IMR-90 (cell line): ENCODE results near the gene COL23A1.

Experiments
- CHD1 ChIP-seq: IDR thresholded peaks from 2 replicates; pipeline ENCODE4 v1.6.1; 2012; ENCODE audit warnings: low read depth, low read length, improper control_type of control experiment
- RAD21 ChIP-seq: IDR thresholded peaks from 2 replicates; pipeline ENCODE4 v1.6.1; 2012; ENCODE audit warnings: low read length, improper control_type of control experiment
- RCOR1 ChIP-seq: IDR thresholded peaks from 2 replicates; pipeline ENCODE4 v1.6.1; 2012; ENCODE audit warnings: mild to moderate bottlenecking, low read length, improper control_type of control experiment; ENCODE audit not compliant: insufficient replicate concordance
- TF ChIP-seq, protein P1 (sequence below): conservative IDR thresholded peaks from 2 replicates; pipeline ENCODE4 v1.5.1; 2012; ENCODE audit warnings: mild to moderate bottlenecking, low read depth, low read length, improper control_type of control experiment
- TF ChIP-seq, protein P2 (sequence below): fragments of 150-350 bp; IDR thresholded peaks from 2 replicates; pipeline ENCODE4 v1.6.1; 2017; ENCODE audit warnings: mild to moderate bottlenecking, antibody characterized with exemption, low read length, low read depth

DNA sequence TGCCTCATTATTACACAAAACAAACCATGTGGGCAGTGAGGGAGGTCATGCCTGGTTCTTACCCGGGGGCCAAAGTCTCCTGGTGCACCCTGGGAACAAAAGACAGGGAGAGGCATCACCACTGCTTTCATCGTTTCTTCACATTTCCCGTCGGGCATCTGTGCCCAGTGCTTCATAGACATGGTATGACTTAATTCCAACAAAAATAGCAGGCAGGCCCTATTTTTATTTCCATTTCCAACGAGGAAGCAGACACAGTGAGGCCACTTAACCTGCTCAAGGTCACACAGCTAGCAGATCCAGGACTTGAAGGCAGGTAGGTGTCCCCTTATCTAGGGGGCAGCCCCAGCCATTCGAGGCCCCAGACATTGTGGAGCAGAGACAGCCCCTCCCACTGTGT, 322.9 kb downstream of the COL23A1 start:
- TF ChIP-seq, protein P1, sequence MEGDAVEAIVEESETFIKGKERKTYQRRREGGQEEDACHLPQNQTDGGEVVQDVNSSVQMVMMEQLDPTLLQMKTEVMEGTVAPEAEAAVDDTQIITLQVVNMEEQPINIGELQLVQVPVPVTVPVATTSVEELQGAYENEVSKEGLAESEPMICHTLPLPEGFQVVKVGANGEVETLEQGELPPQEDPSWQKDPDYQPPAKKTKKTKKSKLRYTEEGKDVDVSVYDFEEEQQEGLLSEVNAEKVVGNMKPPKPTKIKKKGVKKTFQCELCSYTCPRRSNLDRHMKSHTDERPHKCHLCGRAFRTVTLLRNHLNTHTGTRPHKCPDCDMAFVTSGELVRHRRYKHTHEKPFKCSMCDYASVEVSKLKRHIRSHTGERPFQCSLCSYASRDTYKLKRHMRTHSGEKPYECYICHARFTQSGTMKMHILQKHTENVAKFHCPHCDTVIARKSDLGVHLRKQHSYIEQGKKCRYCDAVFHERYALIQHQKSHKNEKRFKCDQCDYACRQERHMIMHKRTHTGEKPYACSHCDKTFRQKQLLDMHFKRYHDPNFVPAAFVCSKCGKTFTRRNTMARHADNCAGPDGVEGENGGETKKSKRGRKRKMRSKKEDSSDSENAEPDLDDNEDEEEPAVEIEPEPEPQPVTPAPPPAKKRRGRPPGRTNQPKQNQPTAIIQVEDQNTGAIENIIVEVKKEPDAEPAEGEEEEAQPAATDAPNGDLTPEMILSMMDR, result no peak
- TF ChIP-seq RCOR1, result no peak
- TF ChIP-seq, protein P2, sequence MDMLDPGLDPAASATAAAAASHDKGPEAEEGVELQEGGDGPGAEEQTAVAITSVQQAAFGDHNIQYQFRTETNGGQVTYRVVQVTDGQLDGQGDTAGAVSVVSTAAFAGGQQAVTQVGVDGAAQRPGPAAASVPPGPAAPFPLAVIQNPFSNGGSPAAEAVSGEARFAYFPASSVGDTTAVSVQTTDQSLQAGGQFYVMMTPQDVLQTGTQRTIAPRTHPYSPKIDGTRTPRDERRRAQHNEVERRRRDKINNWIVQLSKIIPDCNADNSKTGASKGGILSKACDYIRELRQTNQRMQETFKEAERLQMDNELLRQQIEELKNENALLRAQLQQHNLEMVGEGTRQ, result no peak
- no peak for TF ChIP-seq RAD21
- TF ChIP-seq CHD1, result no peak
